Ishikawa (cell line): ENCODE measurements around the gene CR2.

Experiments used
- CREB1 ChIP-seq: IDR thresholded peaks from 2 replicates; pipeline ENCODE4 v1.6.1; 2012; ENCODE audit warnings: low read depth
- RAD21 ChIP-seq: IDR thresholded peaks from 2 replicates; pipeline ENCODE4 v1.6.1; 2012; ENCODE audit warnings: low read depth
- TF ChIP-seq, protein P1 (sequence below): IDR thresholded peaks from 2 replicates; pipeline ENCODE4 v1.6.1; 2012; ENCODE audit warnings: low read depth, mild to moderate bottlenecking

DNA sequence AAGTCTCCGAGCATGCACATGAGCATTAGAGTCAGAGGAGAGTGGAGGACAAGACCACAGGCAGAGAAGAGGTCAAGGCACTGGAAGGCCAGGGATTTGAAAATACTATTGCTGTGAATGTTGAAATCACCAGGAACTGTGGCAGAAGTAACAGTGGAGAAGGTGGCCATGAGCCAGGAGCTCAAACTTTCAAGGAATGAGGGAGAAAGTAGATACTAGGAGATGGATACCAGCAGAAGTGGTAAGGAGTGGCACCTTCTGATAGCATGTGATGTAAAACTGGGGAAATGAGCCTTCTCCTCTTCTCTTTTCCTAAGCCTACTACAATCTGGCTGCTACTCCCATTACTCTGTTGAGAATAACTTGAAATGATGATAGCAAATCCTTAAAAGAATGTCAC lies 40.0 kb downstream of the CR2 start:
- TF ChIP-seq RAD21, result no peak
- no peak for TF ChIP-seq CREB1
- TF ChIP-seq, protein P1, sequence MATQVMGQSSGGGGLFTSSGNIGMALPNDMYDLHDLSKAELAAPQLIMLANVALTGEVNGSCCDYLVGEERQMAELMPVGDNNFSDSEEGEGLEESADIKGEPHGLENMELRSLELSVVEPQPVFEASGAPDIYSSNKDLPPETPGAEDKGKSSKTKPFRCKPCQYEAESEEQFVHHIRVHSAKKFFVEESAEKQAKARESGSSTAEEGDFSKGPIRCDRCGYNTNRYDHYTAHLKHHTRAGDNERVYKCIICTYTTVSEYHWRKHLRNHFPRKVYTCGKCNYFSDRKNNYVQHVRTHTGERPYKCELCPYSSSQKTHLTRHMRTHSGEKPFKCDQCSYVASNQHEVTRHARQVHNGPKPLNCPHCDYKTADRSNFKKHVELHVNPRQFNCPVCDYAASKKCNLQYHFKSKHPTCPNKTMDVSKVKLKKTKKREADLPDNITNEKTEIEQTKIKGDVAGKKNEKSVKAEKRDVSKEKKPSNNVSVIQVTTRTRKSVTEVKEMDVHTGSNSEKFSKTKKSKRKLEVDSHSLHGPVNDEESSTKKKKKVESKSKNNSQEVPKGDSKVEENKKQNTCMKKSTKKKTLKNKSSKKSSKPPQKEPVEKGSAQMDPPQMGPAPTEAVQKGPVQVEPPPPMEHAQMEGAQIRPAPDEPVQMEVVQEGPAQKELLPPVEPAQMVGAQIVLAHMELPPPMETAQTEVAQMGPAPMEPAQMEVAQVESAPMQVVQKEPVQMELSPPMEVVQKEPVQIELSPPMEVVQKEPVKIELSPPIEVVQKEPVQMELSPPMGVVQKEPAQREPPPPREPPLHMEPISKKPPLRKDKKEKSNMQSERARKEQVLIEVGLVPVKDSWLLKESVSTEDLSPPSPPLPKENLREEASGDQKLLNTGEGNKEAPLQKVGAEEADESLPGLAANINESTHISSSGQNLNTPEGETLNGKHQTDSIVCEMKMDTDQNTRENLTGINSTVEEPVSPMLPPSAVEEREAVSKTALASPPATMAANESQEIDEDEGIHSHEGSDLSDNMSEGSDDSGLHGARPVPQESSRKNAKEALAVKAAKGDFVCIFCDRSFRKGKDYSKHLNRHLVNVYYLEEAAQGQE, result no peak
